GM12875 (cell line): Measurements from ENCODE around the gene FGD4.
A peak's percentile ranks its signal among the peaks of the same experiment; 100 is the strongest.

Experiments used
- H3K4me3 ChIP-seq: one replicate; pipeline ENCODE4 v1.5.1; 2011; ENCODE audit warnings: low read depth, low read length, control low read depth
- CTCF ChIP-seq: IDR thresholded peaks from 2 replicates; pipeline ENCODE4 v1.5.1; 2011; ENCODE audit warnings: low read depth, mild to moderate bottlenecking, control low read depth, inconsistent platforms, low read length, moderate library complexity, borderline replicate concordance; ENCODE audit not compliant: insufficient read depth

FGD4 gene

GRCh38 chr12:32390572-32391219 lies 8.7 kb upstream of the FGD4 start:
- TF ChIP-seq CTCF, result no peak
- H3K4me3 ChIP-seq, result no peak overlapping the region

- no peak for TF ChIP-seq CTCF
- no peak overlapping the region for H3K4me3 ChIP-seq
These were observed 4.3 kb upstream of the FGD4 start for GRCh38 chr12:32395026-32395425.

- H3K4me3 ChIP-seq, result no peak overlapping the region
- TF ChIP-seq CTCF, result no peak
These were observed 1.7 kb upstream of the FGD4 start for GRCh38 chr12:32397696-32398095.

- no peak for TF ChIP-seq CTCF
- H3K4me3 ChIP-seq, result no peak overlapping the region
These were observed 1.2 kb upstream of the FGD4 start for GRCh38 chr12:32398181-32398580.

GRCh38 chr12:32398816-32399369 lies 465 bp upstream of the FGD4 start:
- TF ChIP-seq CTCF, result no peak
- peak overlapping the region; percentile 64 for H3K4me3 ChIP-seq

GRCh38 chr12:32400114-32400672 lies 835 bp downstream of the FGD4 start:
- peak overlapping the region; percentile 64 for H3K4me3 ChIP-seq
- TF ChIP-seq CTCF, result no peak

GRCh38 chr12:32400866-32401265 lies 1.5 kb downstream of the FGD4 start:
- no peak for TF ChIP-seq CTCF

More at GRCh38 chr12:32400866-32401265, 1.5 kb downstream of the FGD4 start:
- no peak overlapping the region for H3K4me3 ChIP-seq
